Right ventricle myocardium inferior (tissue), 1 donor: ENCODE measurements around the gene CC2D2B. TPM values are rescaled to one million over a fixed set of nuclear protein-coding genes. Genes with fewer than 3 reads are reported as not detected.
"Not testable (repeated sequence)": the region's sequence is repeated elsewhere in the genome, so short reads cannot be mapped to it uniquely, and the experiment has no call there.

Source experiments
- ATAC-seq: fragments of 200-7000 bp; cut with Tn5 transposase; one replicate; pipeline ENCODE4 v1.9.1; 2020; ENCODE audit warnings: mild to moderate bottlenecking, moderate library complexity
- DNase-seq: peaks from one replicate; pipeline ENCODE4 v3.0.0; 2021; ENCODE audit errors: missing footprints
- intact Hi-C: fragments of 100-400 bp; cut with DNase I; formaldehyde crosslinking; loops from one replicate; pipeline ENCODE4 v1.11.0; 2022
- long read RNA-seq: library from polyadenylated mRNA; unstranded; transcript quantifications from one replicate; pipeline ENCODE4 v2.0.0, GENCODE V29; 2021
- total RNA-seq: library from RNA; stranded (reverse); fragmentation: NEBNext Ultra II Directional; extraction: Animal tissue kit (Norgen Biotek cat#: 25700); gene quantifications from one replicate; pipeline ENCODE4 v1.2.1, GENCODE V29; 2021
- donor health status: DM: no; HTN: yes; CAD: no; lungs with severe emphysema.

The CC2D2B gene
- total RNA-seq = 0.22 TPM
- long read RNA-seq = 0 reads

GRCh38 chr10:95907456-95908253 lies at the start of gene CC2D2B:
Gene CC2D2B (plus strand): TSS chr10:95907975. CDS start chr10:95911324, 3,349 bp downstream.
- intact Hi-C loops = no loop called here
- DNase-seq (peak; percentile 90), ATAC-seq (peak; percentile 97)

- intact Hi-C loops = loop anchor here (5.0 kb wide), 1 partner anchor 168 kb away; the partner anchor contains the start of gene TCTN3
- no peak for ATAC-seq
- no peak for DNase-seq
Observed at GRCh38 chr10:95860166-95860940, 47.4 kb upstream of the CC2D2B start.

GRCh38 chr10:95861386-95861785 lies 46.4 kb upstream of the CC2D2B start:
- ATAC-seq (no peak), DNase-seq (no peak)
- intact Hi-C loops = loop anchor here (5.0 kb wide), 1 partner anchor 169 kb away; the partner anchor contains the start of gene TCTN3

- DNase-seq (no peak), ATAC-seq (peak; percentile 70)
- intact Hi-C loops = loop anchor here (5.0 kb wide), 1 partner anchor 173 kb away; the partner anchor contains the start of gene TCTN3
Observed at GRCh38 chr10:95864906-95865813, 42.6 kb upstream of the CC2D2B start.

GRCh38 chr10:95865814-95866466 lies 41.8 kb upstream of the CC2D2B start:
- intact Hi-C loops = no loop called here
- DNase-seq = no peak
- ATAC-seq = no peak

- DNase-seq (no peak), ATAC-seq (no peak)
- intact Hi-C loops = no loop called here
Observed at GRCh38 chr10:95866467-95866842, 41.3 kb upstream of the CC2D2B start.

GRCh38 chr10:95867866-95868265 lies 39.9 kb upstream of the CC2D2B start:
- intact Hi-C loops = no loop called here
- ATAC-seq (no peak), DNase-seq (no peak)

- ATAC-seq (no peak), DNase-seq (no peak)
- intact Hi-C loops = no loop called here
Observed at GRCh38 chr10:95872158-95872711, 35.5 kb upstream of the CC2D2B start.

GRCh38 chr10:95873139-95873538 lies 34.6 kb upstream of the CC2D2B start:
- DNase-seq (no peak), ATAC-seq (no peak)
- intact Hi-C loops = no loop called here

GRCh38 chr10:95873651-95874050 lies 34.1 kb upstream of the CC2D2B start:
- DNase-seq (no peak), ATAC-seq (no peak)
- intact Hi-C loops = no loop called here

- ATAC-seq, intact Hi-C loops, DNase-seq: not testable (repeated sequence)
Observed at GRCh38 chr10:95874783-95875182, 33.0 kb upstream of the CC2D2B start.

- intact Hi-C loops = no loop called here
- ATAC-seq (no peak), DNase-seq (no peak)
Observed at GRCh38 chr10:95876756-95877155, 31.0 kb upstream of the CC2D2B start.

- ATAC-seq = no peak
- DNase-seq = no peak
- intact Hi-C loops = no loop called here
Observed at GRCh38 chr10:95877881-95878280, 29.9 kb upstream of the CC2D2B start.

GRCh38 chr10:95880704-95881103 lies 27.1 kb upstream of the CC2D2B start:
- ATAC-seq (no peak), DNase-seq (no peak)
- intact Hi-C loops = no loop called here

- ATAC-seq (no peak), DNase-seq (no peak)
- intact Hi-C loops = no loop called here
Observed at GRCh38 chr10:95881316-95881715, 26.5 kb upstream of the CC2D2B start.

- intact Hi-C loops = no loop called here
- ATAC-seq (no peak), DNase-seq (no peak)
Observed at GRCh38 chr10:95889830-95890229, 17.9 kb upstream of the CC2D2B start.

GRCh38 chr10:95896071-95896850 lies 11.5 kb upstream of the CC2D2B start:
- no peak for ATAC-seq
- intact Hi-C loops = no loop called here
- no peak for DNase-seq
